HCT116 (cell line): ENCODE data around the gene PRCC. TPM values are rescaled to one million over a fixed set of nuclear protein-coding genes. Genes with fewer than 3 reads are reported as not detected.
A peak's percentile ranks its signal among the peaks of the same experiment; 100 is the strongest.

ENCODE experiments used
- ATAC-seq: fragments of 200-7000 bp; cut with Tn5 transposase; 2 replicates; pipeline ENCODE4 v1.9.1; 2020; ENCODE audit warnings: mild to moderate bottlenecking, moderate library complexity
- Bru-seq: library from RNA; stranded (reverse); fragments of 400-500 nt; gene quantifications from one replicate; lab custom pipeline; 2021; lab: Mats Ljungman, UMichigan
- BruChase-seq, 2 experiments: library from RNA; stranded (reverse); fragments of 400-500 nt; gene quantifications; one replicate each; lab custom pipeline; 2021; lab: Mats Ljungman, UMichigan
- BruUV-seq: library from RNA; stranded (reverse); fragments of 400-500 nt; replicated peaks from 2 replicates; lab custom pipeline; 2021; lab: Mats Ljungman, UMichigan
- CTCF ChIA-PET: fragments of 300-600 bp; sonication (Branson Sonifier 250); formaldehyde crosslinking; loops from one replicate; lab custom pipeline; 2021; ENCODE audit warnings: antibody characterized with exemption; lab: Charles Lee
- POLR2A ChIA-PET: fragments of 300-600, 350-600 bp; sonication (Branson Sonifier 250); formaldehyde crosslinking; loops from one replicate; lab custom pipeline; 2021; ENCODE audit warnings: antibody characterized with exemption; lab: Charles Lee
- RAD21 ChIA-PET, 2 experiments: fragments of 300-600 bp; sonication (Branson Sonifier 250); formaldehyde crosslinking; loops; one replicate each; lab custom pipeline; 2023; ENCODE audit warnings: low total read pairs in 2 of 2; ENCODE audit not compliant: uncharacterized antibody in 2 of 2, unreplicated experiment in 2 of 2, low non-redundant PET in 1 of 2; lab: Charles Lee
- DNase-seq: peaks from one replicate; pipeline ENCODE4 v3.0.0-alpha.2; 2010; ENCODE audit warnings: low read depth, low spot score
- H2AFZ ChIP-seq: fragments of 200-600 bp; shearing (Covaris generic), sonication (generic); 2 replicates; pipeline ENCODE4 v1.6.1; 2017; ENCODE audit warnings: low read depth, mixed run types, mixed read lengths, antibody characterized with exemption, low read length; ENCODE audit not compliant: poor library complexity, severe bottlenecking
- H3K27ac ChIP-seq: 2 replicates; pipeline ENCODE4 v1.5.1; 2012; ENCODE audit warnings: low read depth, low read length
- H3K27me3 ChIP-seq: fragments of 200-600 bp; sonication (generic); 2 replicates; pipeline ENCODE4 v1.6.1; 2016; ENCODE audit warnings: mixed run types, low read length, mixed read lengths; ENCODE audit not compliant: insufficient read depth
- H3K36me3 ChIP-seq, 2 experiments: fragments of 200-500 bp in 1 of 2; fragments of 200-600 bp in 1 of 2; sonication (Bioruptor generic) in 1 of 2; sonication (generic) in 1 of 2; 2 replicates each; pipeline versions ENCODE4 v1.5.1 to v1.6.1; 2014 to 2016; ENCODE audit warnings: low read length in 2 of 2, inconsistent platforms in 1 of 2, mixed read lengths in 1 of 2, mixed run types in 1 of 2; ENCODE audit not compliant: insufficient read depth in 2 of 2, control insufficient read depth in 1 of 2
- H3K4me1 ChIP-seq, 2 experiments: fragments of 200-600 bp in 1 of 2; sonication (generic) in 1 of 2; 2 replicates each; pipeline versions ENCODE4 v1.5.1 to v1.6.1; 2012 to 2017; ENCODE audit warnings: low read length in 2 of 2, inconsistent platforms in 1 of 2, mild to moderate bottlenecking in 1 of 2, mixed read lengths in 1 of 2, mixed run types in 1 of 2, moderate library complexity in 1 of 2; ENCODE audit not compliant: insufficient read depth in 2 of 2, control insufficient read depth in 1 of 2
- H3K4me2 ChIP-seq: fragments of 200-600 bp; sonication (generic); 2 replicates; pipeline ENCODE4 v1.6.1; 2017; ENCODE audit warnings: mixed run types, low read length, mixed read lengths
- H3K4me3 ChIP-seq, 2 experiments: fragments of 200-600 bp in 1 of 2; sonication (generic) in 1 of 2; replicated peaks in 1 of 2; 2 replicates each; pipeline ENCODE4 v1.5.1; 2011 to 2016; ENCODE audit warnings: low read length in 2 of 2, control low read depth in 1 of 2, low read depth in 1 of 2, mild to moderate bottlenecking in 1 of 2, mixed read lengths in 1 of 2, mixed run types in 1 of 2
- H3K79me2 ChIP-seq: fragments of 200-600 bp; sonication (generic); 2 replicates; pipeline ENCODE4 v1.6.1; 2017; ENCODE audit warnings: mild to moderate bottlenecking, mixed run types, low read length, moderate library complexity, mixed read lengths; ENCODE audit not compliant: insufficient read depth
- H3K9ac ChIP-seq: fragments of 200-600 bp; sonication (generic); 2 replicates; pipeline ENCODE4 v1.6.1; 2016; ENCODE audit warnings: low read length, mixed read lengths
- H3K9me2 ChIP-seq: fragments of 200-600 bp; sonication (generic), shearing (Covaris generic); 2 replicates; pipeline ENCODE4 v1.6.1; 2017; ENCODE audit warnings: mixed run types, mild to moderate bottlenecking, moderate library complexity; ENCODE audit not compliant: insufficient read depth
- H3K9me3 ChIP-seq, 2 experiments: fragments of 200-500 bp in 1 of 2; fragments of 200-600 bp in 1 of 2; sonication (Bioruptor generic) in 1 of 2; sonication (generic) in 1 of 2; 2 replicates each; pipeline ENCODE4 v1.6.1; 2014 to 2017; ENCODE audit warnings: low read length in 2 of 2, mixed read lengths in 2 of 2, inconsistent platforms in 1 of 2, low read depth in 1 of 2, mild to moderate bottlenecking in 1 of 2, mixed run types in 1 of 2, moderate library complexity in 1 of 2; ENCODE audit not compliant: control insufficient read depth in 1 of 2, insufficient read depth in 1 of 2
- H4K20me1 ChIP-seq: fragments of 200-600 bp; sonication (generic), shearing (Covaris generic); 2 replicates; pipeline ENCODE4 v1.6.1; 2017; ENCODE audit warnings: mixed run types, mild to moderate bottlenecking, moderate library complexity; ENCODE audit not compliant: insufficient read depth
- CBX3 ChIP-seq: IDR thresholded peaks from 2 replicates; pipeline ENCODE4 v1.6.1; 2012; ENCODE audit warnings: low read depth
- EGR1 ChIP-seq: IDR thresholded peaks from 2 replicates; pipeline ENCODE4 v1.6.1; 2012; ENCODE audit warnings: low read depth
- EZH2 ChIP-seq: fragments of 200-600 bp; sonication (generic); IDR thresholded peaks from 2 replicates; pipeline ENCODE4 v1.6.1; 2017; ENCODE audit warnings: antibody characterized with exemption, mixed run types
- EZH2phosphoT487 ChIP-seq: fragments of 200-600 bp; IDR thresholded peaks from 2 replicates; pipeline ENCODE4 v1.6.1; 2018; ENCODE audit warnings: antibody characterized with exemption, borderline replicate concordance
- JUND ChIP-seq: IDR thresholded peaks from 2 replicates; pipeline ENCODE4 v1.6.1; 2012
- POLR2A ChIP-seq: IDR thresholded peaks from 2 replicates; pipeline ENCODE4 v1.7.0; 2011; ENCODE audit warnings: borderline replicate concordance; ENCODE audit not compliant: insufficient read depth, insufficient read length; ENCODE audit errors: extremely low read depth
- POLR2AphosphoS5 ChIP-seq: IDR thresholded peaks from 2 replicates; pipeline ENCODE4 v1.6.1; 2011; ENCODE audit warnings: mild to moderate bottlenecking, low read depth, low read length, moderate library complexity
- RAD21 ChIP-seq: IDR thresholded peaks from 2 replicates; pipeline ENCODE4 v1.6.1; 2012; ENCODE audit warnings: low read depth, mild to moderate bottlenecking
- SP1 ChIP-seq: IDR thresholded peaks from 2 replicates; pipeline ENCODE4 v1.6.1; 2012; ENCODE audit warnings: low read depth
- YY1 ChIP-seq: IDR thresholded peaks from 2 replicates; pipeline ENCODE4 v1.6.1; 2011; ENCODE audit warnings: low read length, low read depth, moderate library complexity, mild to moderate bottlenecking; ENCODE audit not compliant: insufficient replicate concordance; ENCODE audit errors: extremely low read depth
- ZFX ChIP-seq: fragments of 450-650 bp; IDR thresholded peaks from 2 replicates; pipeline ENCODE4 v1.6.1; 2017
- ZNF274 ChIP-seq: fragments of 200-500 bp; sonication (Bioruptor generic); IDR thresholded peaks from 2 replicates; pipeline ENCODE4 v1.6.1; 2014; ENCODE audit warnings: mild to moderate bottlenecking, low read depth, low read length, inconsistent platforms
- intact Hi-C: fragments of 100-400 bp; cut with micrococcal nuclease; formaldehyde crosslinking; loops from 2 replicates; pipeline ENCODE4 v1.10.0; 2022
- long read RNA-seq: library from polyadenylated mRNA; unstranded; transcript quantifications from one replicate; pipeline ENCODE4 v2.0.0, GENCODE V29; 2021; ENCODE audit not compliant: unreplicated experiment
- polyA plus RNA-seq: library from polyadenylated mRNA; unstranded; fragments of >200 nt; gene quantifications from 2 replicates; pipeline ENCODE4 v1.2.1, GENCODE V29; 2012; ENCODE audit warnings: missing spikeins
- total RNA-seq: library from RNA; stranded (reverse); gene quantifications from one replicate; pipeline ENCODE4 v1.2.1, GENCODE V29; 2021; ENCODE audit not compliant: unreplicated experiment
- TF ChIP-seq, protein P1 (sequence below): IDR thresholded peaks from 2 replicates; pipeline ENCODE4 v1.6.1; 2012
- TF ChIP-seq, protein P2 (sequence below): IDR thresholded peaks from 2 replicates; pipeline ENCODE4 v1.6.1; 2012; ENCODE audit warnings: low read depth
- TF ChIP-seq, protein P3 (sequence below): IDR thresholded peaks from 2 replicates; pipeline ENCODE4 v1.6.1; 2012
- TF ChIP-seq, protein P4 (sequence below), 3 experiments: fragments of 200-600 bp in 1 of 3; sonication (generic) in 1 of 3; IDR thresholded peaks in 2 of 3; conservative IDR thresholded peaks in 1 of 3; 2 replicates each; pipeline ENCODE4 v1.5.1; 2012 to 2017; ENCODE audit warnings: low read depth in 2 of 3, low read length in 2 of 3, antibody characterized with exemption in 1 of 3, borderline replicate concordance in 1 of 3, control low read depth in 1 of 3, mild to moderate bottlenecking in 1 of 3, mixed read lengths in 1 of 3, mixed run types in 1 of 3, moderate library complexity in 1 of 3; ENCODE audit not compliant: insufficient read depth in 1 of 3

The PRCC gene, protein sequence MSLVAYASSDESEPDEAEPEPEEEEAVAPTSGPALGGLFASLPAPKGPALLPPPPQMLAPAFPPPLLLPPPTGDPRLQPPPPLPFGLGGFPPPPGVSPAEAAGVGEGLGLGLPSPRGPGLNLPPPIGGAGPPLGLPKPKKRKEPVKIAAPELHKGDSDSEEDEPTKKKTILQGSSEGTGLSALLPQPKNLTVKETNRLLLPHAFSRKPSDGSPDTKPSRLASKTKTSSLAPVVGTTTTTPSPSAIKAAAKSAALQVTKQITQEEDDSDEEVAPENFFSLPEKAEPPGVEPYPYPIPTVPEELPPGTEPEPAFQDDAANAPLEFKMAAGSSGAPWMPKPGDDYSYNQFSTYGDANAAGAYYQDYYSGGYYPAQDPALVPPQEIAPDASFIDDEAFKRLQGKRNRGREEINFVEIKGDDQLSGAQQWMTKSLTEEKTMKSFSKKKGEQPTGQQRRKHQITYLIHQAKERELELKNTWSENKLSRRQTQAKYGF
- total RNA-seq = 78.1 TPM
- polyA plus RNA-seq = 46.0 and 53.9 TPM in 2 replicates
- percentile 89 among the genes with signal in this experiment for Bru-seq, nascent RNA
- percentile 86 among the genes with signal in this experiment for BruChase-seq, experiment 1, labeled RNA remaining after a 6-hour chase
- BruChase-seq, experiment 2, labeled RNA remaining after a 2-hour chase = percentile 89 among the genes with signal in this experiment
- long read RNA-seq, transcript PRCC-201 (7 exons, 2,105 nt) = major isoform, 52 of 77 reads
- long read RNA-seq, partial matches to known transcripts = 13 of 77 reads
- long read RNA-seq, other reads (novel, unspliced or antisense) = 10 of 77 reads

DNA sequence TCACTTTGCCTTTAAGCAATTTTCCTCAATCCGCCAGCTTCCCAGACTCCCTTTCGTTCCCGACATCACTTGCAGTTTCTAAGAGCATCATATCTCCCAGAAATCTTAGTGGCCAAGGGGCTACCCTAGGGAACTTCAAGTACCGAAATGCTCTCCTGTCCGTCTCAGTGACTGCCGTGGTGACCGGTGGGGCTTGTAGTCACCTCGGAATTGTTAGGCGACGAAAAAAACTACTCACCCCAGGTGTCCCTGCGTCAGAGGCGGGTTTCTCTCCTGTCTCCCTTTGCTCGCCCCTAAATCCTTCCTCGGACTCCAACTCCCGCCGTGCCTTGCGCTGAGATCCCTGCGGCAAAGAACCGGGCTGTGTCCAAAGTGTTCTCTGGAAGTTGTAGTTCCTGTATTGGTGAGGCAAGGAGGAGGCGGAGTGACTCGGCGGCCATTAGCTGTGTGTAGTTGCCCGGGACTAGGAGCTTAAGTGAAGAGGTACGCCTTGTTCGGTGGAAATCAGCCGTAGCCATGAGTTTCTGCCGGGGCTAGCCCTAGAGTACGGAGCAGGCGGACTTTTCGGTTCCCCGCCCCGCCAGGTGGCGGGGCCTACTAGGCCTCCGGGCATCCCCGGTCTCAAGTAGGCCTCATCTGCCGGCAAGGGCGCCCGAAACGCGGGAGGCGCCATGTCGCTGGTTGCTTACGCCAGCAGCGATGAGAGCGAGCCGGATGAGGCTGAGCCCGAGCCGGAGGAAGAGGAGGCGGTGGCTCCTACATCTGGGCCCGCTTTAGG, at the start of gene PRCC:
Gene PRCC (plus strand): TSS at position 435 of the 778 bp plus-strand sequence. CDS start 237 bp downstream, at position 672.
- no peaks in the 10 kb centered on the region for H3K9me2 ChIP-seq
- H3K9ac ChIP-seq = peak within 1 kb of the TSS; percentile 98
- POLR2A ChIA-PET = interaction anchor here (0.6 to 1.9 kb wide), 12 partner anchors 10 to 267 kb away, joined by 3 to 14 read pairs (median 4); partner anchors contain the start of genes HDGF, ISG20L2, MEF2D and METTL25B
- DNase-seq (peak; percentile 99), ATAC-seq (peak; percentile 92)
- peak within 1 kb of the TSS; percentile 36 for H2AFZ ChIP-seq
- intact Hi-C loops = loop anchor here (1.0 to 5.0 kb wide), 5 partner anchors 15 to 80 kb away; partner anchors contain the start of genes ISG20L2, METTL25B and MRPL24
- RAD21 ChIA-PET = interaction anchor here (1.3 to 1.4 kb wide), 4 partner anchors 15 to 39 kb away, joined by 4 to 5 read pairs (median 4); partner anchors contain the start of genes MRPL24 (in 2 of the 2), ISG20L2 (in 1 of the 2) and METTL25B (in 1 of the 2)
- peaks cover 58% of the 10 kb centered on the region for H3K79me2 ChIP-seq
- no peaks in the 10 kb centered on the region for H3K27me3 ChIP-seq
- peak within 1 kb of the TSS; percentile 85 for H3K27ac ChIP-seq
- no peaks in the 10 kb centered on the region for H4K20me1 ChIP-seq
- peaks cover 13 to 19% of the 10 kb centered on the region in 2 experiments for H3K4me1 ChIP-seq
- CTCF ChIA-PET = interaction anchor here (1.1 to 6.4 kb wide), 6 partner anchors 20 to 165 kb away, joined by 5 to 51 read pairs (median 6); partner anchors contain the start of genes ISG20L2, METTL25B, MRPL24 and NTRK1
- peaks cover 3 to 16% of the 10 kb centered on the region in 2 experiments; a peak in 2 of 4 replicates for H3K36me3 ChIP-seq
- BruUV-seq = TSS peak; percentile 59
- H3K9me3 ChIP-seq = no peaks in the 10 kb centered on the region
- H3K4me2 ChIP-seq = peak within 1 kb of the TSS; percentile 95
- peak within 1 kb of the TSS; percentile 74 to 95 for H3K4me3 ChIP-seq
- TF ChIP-seq, protein P1, sequence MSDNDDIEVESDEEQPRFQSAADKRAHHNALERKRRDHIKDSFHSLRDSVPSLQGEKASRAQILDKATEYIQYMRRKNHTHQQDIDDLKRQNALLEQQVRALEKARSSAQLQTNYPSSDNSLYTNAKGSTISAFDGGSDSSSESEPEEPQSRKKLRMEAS = peak; percentile 62
- no peak for TF ChIP-seq JUND
- TF ChIP-seq, protein P2, sequence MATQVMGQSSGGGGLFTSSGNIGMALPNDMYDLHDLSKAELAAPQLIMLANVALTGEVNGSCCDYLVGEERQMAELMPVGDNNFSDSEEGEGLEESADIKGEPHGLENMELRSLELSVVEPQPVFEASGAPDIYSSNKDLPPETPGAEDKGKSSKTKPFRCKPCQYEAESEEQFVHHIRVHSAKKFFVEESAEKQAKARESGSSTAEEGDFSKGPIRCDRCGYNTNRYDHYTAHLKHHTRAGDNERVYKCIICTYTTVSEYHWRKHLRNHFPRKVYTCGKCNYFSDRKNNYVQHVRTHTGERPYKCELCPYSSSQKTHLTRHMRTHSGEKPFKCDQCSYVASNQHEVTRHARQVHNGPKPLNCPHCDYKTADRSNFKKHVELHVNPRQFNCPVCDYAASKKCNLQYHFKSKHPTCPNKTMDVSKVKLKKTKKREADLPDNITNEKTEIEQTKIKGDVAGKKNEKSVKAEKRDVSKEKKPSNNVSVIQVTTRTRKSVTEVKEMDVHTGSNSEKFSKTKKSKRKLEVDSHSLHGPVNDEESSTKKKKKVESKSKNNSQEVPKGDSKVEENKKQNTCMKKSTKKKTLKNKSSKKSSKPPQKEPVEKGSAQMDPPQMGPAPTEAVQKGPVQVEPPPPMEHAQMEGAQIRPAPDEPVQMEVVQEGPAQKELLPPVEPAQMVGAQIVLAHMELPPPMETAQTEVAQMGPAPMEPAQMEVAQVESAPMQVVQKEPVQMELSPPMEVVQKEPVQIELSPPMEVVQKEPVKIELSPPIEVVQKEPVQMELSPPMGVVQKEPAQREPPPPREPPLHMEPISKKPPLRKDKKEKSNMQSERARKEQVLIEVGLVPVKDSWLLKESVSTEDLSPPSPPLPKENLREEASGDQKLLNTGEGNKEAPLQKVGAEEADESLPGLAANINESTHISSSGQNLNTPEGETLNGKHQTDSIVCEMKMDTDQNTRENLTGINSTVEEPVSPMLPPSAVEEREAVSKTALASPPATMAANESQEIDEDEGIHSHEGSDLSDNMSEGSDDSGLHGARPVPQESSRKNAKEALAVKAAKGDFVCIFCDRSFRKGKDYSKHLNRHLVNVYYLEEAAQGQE = no peak
- peak; percentile 66 for TF ChIP-seq CBX3
- peak; percentile 89 for TF ChIP-seq SP1
- peak; percentile 47 for TF ChIP-seq POLR2A
- peak; percentile 95 for TF ChIP-seq YY1
- TF ChIP-seq EZH2 = no peak
- no peak; the same call in 1 of the 2 replicates for TF ChIP-seq POLR2AphosphoS5
- peak; percentile 34; the same call in 1 of the 2 replicates for TF ChIP-seq RAD21
- peak; percentile 100 for TF ChIP-seq ZFX
- TF ChIP-seq, protein P3, sequence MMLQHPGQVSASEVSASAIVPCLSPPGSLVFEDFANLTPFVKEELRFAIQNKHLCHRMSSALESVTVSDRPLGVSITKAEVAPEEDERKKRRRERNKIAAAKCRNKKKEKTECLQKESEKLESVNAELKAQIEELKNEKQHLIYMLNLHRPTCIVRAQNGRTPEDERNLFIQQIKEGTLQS = no peak
- no peak for TF ChIP-seq EZH2phosphoT487
- no peak for TF ChIP-seq ZNF274
- TF ChIP-seq EGR1 = peak; percentile 59
- TF ChIP-seq, protein P4, sequence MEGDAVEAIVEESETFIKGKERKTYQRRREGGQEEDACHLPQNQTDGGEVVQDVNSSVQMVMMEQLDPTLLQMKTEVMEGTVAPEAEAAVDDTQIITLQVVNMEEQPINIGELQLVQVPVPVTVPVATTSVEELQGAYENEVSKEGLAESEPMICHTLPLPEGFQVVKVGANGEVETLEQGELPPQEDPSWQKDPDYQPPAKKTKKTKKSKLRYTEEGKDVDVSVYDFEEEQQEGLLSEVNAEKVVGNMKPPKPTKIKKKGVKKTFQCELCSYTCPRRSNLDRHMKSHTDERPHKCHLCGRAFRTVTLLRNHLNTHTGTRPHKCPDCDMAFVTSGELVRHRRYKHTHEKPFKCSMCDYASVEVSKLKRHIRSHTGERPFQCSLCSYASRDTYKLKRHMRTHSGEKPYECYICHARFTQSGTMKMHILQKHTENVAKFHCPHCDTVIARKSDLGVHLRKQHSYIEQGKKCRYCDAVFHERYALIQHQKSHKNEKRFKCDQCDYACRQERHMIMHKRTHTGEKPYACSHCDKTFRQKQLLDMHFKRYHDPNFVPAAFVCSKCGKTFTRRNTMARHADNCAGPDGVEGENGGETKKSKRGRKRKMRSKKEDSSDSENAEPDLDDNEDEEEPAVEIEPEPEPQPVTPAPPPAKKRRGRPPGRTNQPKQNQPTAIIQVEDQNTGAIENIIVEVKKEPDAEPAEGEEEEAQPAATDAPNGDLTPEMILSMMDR (IDR thresholded peaks at IDR 0.05 in 2 of 3, conservative IDR thresholded peaks at IDR 0.05 in 1 of 3; ENCODE audit: borderline replicate concordance in 1 of 3, insufficient read depth in 1 of 3, low read depth in 2 of 3, low read length in 2 of 3) = no peak
